Cardiac fibroblast (primary cell): ENCODE data around the gene MYOCOS.
"Not testable (repeated sequence)": the region's sequence is repeated elsewhere in the genome, so short reads cannot be mapped to it uniquely, and the experiment has no call there.

Source experiments
- DNase-seq, 2 donors: peaks; one replicate each; pipeline versions ENCODE4 v3.0.0 to v3.0.0-alpha.2; 2010; ENCODE audit warnings: low read depth in 2 of 2
- H3K4me3 ChIP-seq, 2 donors: replicated peaks in 1 of 2; 1 replicate in 1 of 2; 2 replicates in 1 of 2; pipeline ENCODE4 v1.5.1; 2011; ENCODE audit warnings: low read depth in 2 of 2, low read length in 2 of 2, mild to moderate bottlenecking in 2 of 2, moderate library complexity in 1 of 2
- CTCF ChIP-seq: IDR thresholded peaks from one replicate; pipeline ENCODE4 v1.5.1; 2011; ENCODE audit warnings: low read depth, mild to moderate bottlenecking, low read length, inconsistent platforms

The MYOCOS gene

GRCh38 chr1:171655746-171656116 lies 33.7 kb downstream of the MYOCOS start:
- no peak for TF ChIP-seq CTCF
- peak overlapping the region in 1 of 2 donors; percentile 1 for H3K4me3 ChIP-seq
- no peak for DNase-seq

GRCh38 chr1:171656206-171656605 lies 34.2 kb downstream of the MYOCOS start:
- not testable (repeated sequence) for H3K4me3 ChIP-seq, DNase-seq

GRCh38 chr1:171661076-171661650 lies 39.1 kb downstream of the MYOCOS start:
- no peak for TF ChIP-seq CTCF
- DNase-seq, result no peak
- H3K4me3 ChIP-seq, result no peak overlapping the region

- TF ChIP-seq CTCF, result no peak
- no peak overlapping the region for H3K4me3 ChIP-seq
- no peak for DNase-seq
Measured at GRCh38 chr1:171663036-171663853, 41.2 kb downstream of the MYOCOS start.

GRCh38 chr1:171663854-171664575 lies 42.0 kb downstream of the MYOCOS start:
- no peak for TF ChIP-seq CTCF
- no peak for DNase-seq
- no peak overlapping the region for H3K4me3 ChIP-seq

GRCh38 chr1:171664976-171665375 lies 42.9 kb downstream of the MYOCOS start:
- no peak overlapping the region for H3K4me3 ChIP-seq
- no peak for TF ChIP-seq CTCF
- DNase-seq, result peak in 1 of 2 donors; percentile 11

GRCh38 chr1:171666114-171666769 lies 44.2 kb downstream of the MYOCOS start:
- no peak for DNase-seq
- H3K4me3 ChIP-seq, result no peak overlapping the region
- no peak for TF ChIP-seq CTCF
